Activated CD4-positive, alpha-beta T cell treated with anti-CD3 and anti-CD28 coated beads, Interleukin-2, amount 10 ng/mL, durations not matched to agents 7 days and 5 days (primary cell): ENCODE measurements around the gene KIF4B. TPM values are rescaled to one million over a fixed set of nuclear protein-coding genes. Genes with fewer than 3 reads are reported as not detected.
"Not testable (repeated sequence)": the region's sequence is repeated elsewhere in the genome, so short reads cannot be mapped to it uniquely, and the experiment has no call there.

ENCODE experiments used
- CTCF ChIA-PET: fragments of 350-600 bp; sonication (Branson Sonifier 250); formaldehyde crosslinking; loops from one replicate; lab custom pipeline; 2021; ENCODE audit warnings: antibody characterized with exemption; lab: Charles Lee
- POLR2A ChIA-PET: fragments of 350-600 bp; sonication (Branson Sonifier 250); formaldehyde crosslinking; loops from one replicate; lab custom pipeline; 2021; ENCODE audit warnings: antibody characterized with exemption; lab: Charles Lee
- DNase-seq: peaks from one replicate; pipeline ENCODE4 v3.0.0-alpha.2; 2020
- H3K27ac Mint-ChIP-seq: one replicate; pipeline ENCODE4 v1.8.0; 2021; ENCODE audit warnings: mild to moderate bottlenecking, moderate library complexity, mixed read lengths
- H3K27me3 Mint-ChIP-seq: one replicate; pipeline ENCODE4 v1.8.0; 2021; ENCODE audit warnings: mixed read lengths
- H3K36me3 Mint-ChIP-seq: one replicate; pipeline ENCODE4 v1.8.0; 2021; ENCODE audit warnings: low read depth, mixed read lengths
- H3K4me1 Mint-ChIP-seq: one replicate; pipeline ENCODE4 v1.8.0; 2021; ENCODE audit warnings: mixed read lengths
- H3K4me3 Mint-ChIP-seq: one replicate; pipeline ENCODE4 v1.8.0; 2021; ENCODE audit warnings: mild to moderate bottlenecking, moderate library complexity, mixed read lengths
- H3K9me3 Mint-ChIP-seq: one replicate; pipeline ENCODE4 v1.8.0; 2021; ENCODE audit warnings: mixed read lengths
- total RNA-seq, 2 experiments: library from RNA; stranded (reverse); gene quantifications; one replicate each; pipeline ENCODE4 v1.2.3, GENCODE V29; 2021

Gene KIF4B
- not detected for total RNA-seq

- Mint-ChIP-seq H3K27ac (no peak within 1 kb of the TSS), H3K4me1 (no peaks in the 10 kb centered on the region), H3K27me3 (peaks cover 8% of the 10 kb centered on the region), H3K9me3 (no peaks in the 10 kb centered on the region), H3K4me3 (no peak within 1 kb of the TSS), H3K36me3 (no peaks in the 10 kb centered on the region)
- ChIA-PET POLR2A (no interaction called here), CTCF (no interaction called here)
- DNase-seq, result no peak
These were observed at the start of gene KIF4B for GRCh38 chr5:155013526-155013925. KIF4B (plus strand) TSS chr5:155013755; CDS start chr5:155013860, 105 bp downstream.

- Mint-ChIP-seq H3K27ac (no peak overlapping the region), H3K4me1 (peaks cover 3% of the 10 kb centered on the region), H3K9me3 (no peaks in the 10 kb centered on the region), H3K4me3 (no peak overlapping the region), H3K36me3 (peaks cover 13% of the 10 kb centered on the region), H3K27me3 (no peaks in the 10 kb centered on the region)
- ChIA-PET POLR2A (no interaction called here), CTCF (interaction anchor here (0.6 kb wide), 1 partner anchor 13 kb away, joined by 3 read pairs; no protein-coding TSS in a partner anchor)
- DNase-seq, result no peak
These were observed 47.3 kb upstream of the KIF4B start for GRCh38 chr5:154966081-154966841.

- H3K4me1 Mint-ChIP-seq, result peaks cover 3% of the 10 kb centered on the region
- POLR2A ChIA-PET, result no interaction called here
- DNase-seq, result no peak
- H3K27ac Mint-ChIP-seq, result no peak overlapping the region
- no peak overlapping the region for H3K4me3 Mint-ChIP-seq
- no peaks in the 10 kb centered on the region for H3K9me3 Mint-ChIP-seq
- CTCF ChIA-PET, result no interaction called here
- H3K36me3 Mint-ChIP-seq, result peaks cover 13% of the 10 kb centered on the region
- no peaks in the 10 kb centered on the region for H3K27me3 Mint-ChIP-seq
These were observed 46.7 kb upstream of the KIF4B start for GRCh38 chr5:154966874-154967273.

- ChIA-PET POLR2A (interaction anchor here (0.8 kb wide), 1 partner anchor 53 kb away, joined by 4 read pairs; no protein-coding TSS in a partner anchor), CTCF (no interaction called here)
- H3K4me3 Mint-ChIP-seq, result no peak overlapping the region
- H3K9me3 Mint-ChIP-seq, result no peaks in the 10 kb centered on the region
- no peaks in the 10 kb centered on the region for H3K27me3 Mint-ChIP-seq
- peaks cover 13% of the 10 kb centered on the region for H3K36me3 Mint-ChIP-seq
- H3K4me1 Mint-ChIP-seq, result peaks cover 3% of the 10 kb centered on the region
- H3K27ac Mint-ChIP-seq, result no peak overlapping the region
- DNase-seq, result no peak
These were observed 46.0 kb upstream of the KIF4B start for GRCh38 chr5:154967421-154968024.

- no peak overlapping the region for H3K4me3 Mint-ChIP-seq
- no peaks in the 10 kb centered on the region for H3K27me3 Mint-ChIP-seq
- no peaks in the 10 kb centered on the region for H3K9me3 Mint-ChIP-seq
- CTCF ChIA-PET, result no interaction called here
- POLR2A ChIA-PET, result no interaction called here
- H3K4me1 Mint-ChIP-seq, result peaks cover 3% of the 10 kb centered on the region
- no peak for DNase-seq
- no peak overlapping the region for H3K27ac Mint-ChIP-seq
- H3K36me3 Mint-ChIP-seq, result peaks cover 9% of the 10 kb centered on the region
These were observed 44.6 kb upstream of the KIF4B start for GRCh38 chr5:154968953-154969352.

- H3K27ac Mint-ChIP-seq, result peak overlapping the region; percentile 20
- CTCF ChIA-PET, result no interaction called here
- H3K27me3 Mint-ChIP-seq, result no peaks in the 10 kb centered on the region
- peaks cover 14% of the 10 kb centered on the region for H3K36me3 Mint-ChIP-seq
- peaks cover 3% of the 10 kb centered on the region for H3K4me1 Mint-ChIP-seq
- H3K4me3 Mint-ChIP-seq, result no peak overlapping the region
- DNase-seq, result no peak
- POLR2A ChIA-PET, result no interaction called here
- H3K9me3 Mint-ChIP-seq, result peaks cover 4% of the 10 kb centered on the region
These were observed 42.8 kb upstream of the KIF4B start for GRCh38 chr5:154970759-154971158.

GRCh38 chr5:154971501-154971900, 42.1 kb upstream of the KIF4B start:
- ChIA-PET CTCF (interaction anchor here (1.0 to 1.5 kb wide), 2 partner anchors 13 to 29 kb away, joined by 3 to 4 read pairs; no protein-coding TSS in a partner anchor), POLR2A (no interaction called here)
- Mint-ChIP-seq H3K36me3 (peaks cover 15% of the 10 kb centered on the region), H3K27ac (no peak overlapping the region), H3K27me3 (no peaks in the 10 kb centered on the region), H3K9me3 (peaks cover 5% of the 10 kb centered on the region), H3K4me3 (no peak overlapping the region), H3K4me1 (no peaks in the 10 kb centered on the region)
- no peak for DNase-seq

- H3K4me1 Mint-ChIP-seq, result peaks cover 2% of the 10 kb centered on the region
- POLR2A ChIA-PET, result no interaction called here
- CTCF ChIA-PET, result interaction anchor here (0.6 to 1.8 kb wide), 7 partner anchors 11 to 707 kb away, joined by 3 to 15 read pairs (median 3); no protein-coding TSS in a partner anchor
- H3K27me3 Mint-ChIP-seq, result no peaks in the 10 kb centered on the region
- peaks cover 5% of the 10 kb centered on the region for H3K9me3 Mint-ChIP-seq
- no peak overlapping the region for H3K4me3 Mint-ChIP-seq
- peaks cover 11% of the 10 kb centered on the region for H3K36me3 Mint-ChIP-seq
- no peak overlapping the region for H3K27ac Mint-ChIP-seq
- DNase-seq, result peak; percentile 13
These were observed 41.0 kb upstream of the KIF4B start for GRCh38 chr5:154972476-154973080.

GRCh38 chr5:154976082-154976481, 37.5 kb upstream of the KIF4B start:
- H3K9me3 Mint-ChIP-seq, H3K27me3 Mint-ChIP-seq, H3K36me3 Mint-ChIP-seq, H3K27ac Mint-ChIP-seq, H3K4me3 Mint-ChIP-seq, DNase-seq, CTCF ChIA-PET, POLR2A ChIA-PET, H3K4me1 Mint-ChIP-seq: not testable (repeated sequence)

- Mint-ChIP-seq H3K27ac (no peak overlapping the region), H3K36me3 (peaks cover 9% of the 10 kb centered on the region), H3K27me3 (no peaks in the 10 kb centered on the region), H3K4me3 (no peak overlapping the region), H3K4me1 (peaks cover 2% of the 10 kb centered on the region), H3K9me3 (peaks cover 5% of the 10 kb centered on the region)
- DNase-seq, result no peak
- ChIA-PET POLR2A (no interaction called here), CTCF (no interaction called here)
These were observed 36.1 kb upstream of the KIF4B start for GRCh38 chr5:154977409-154977808.

- POLR2A ChIA-PET, H3K4me1 Mint-ChIP-seq, H3K27ac Mint-ChIP-seq, H3K36me3 Mint-ChIP-seq, H3K27me3 Mint-ChIP-seq, H3K9me3 Mint-ChIP-seq, H3K4me3 Mint-ChIP-seq, DNase-seq, CTCF ChIA-PET: not testable (repeated sequence)
These were observed 35.3 kb upstream of the KIF4B start for GRCh38 chr5:154978294-154978693.

GRCh38 chr5:154984946-154985516, 28.5 kb upstream of the KIF4B start:
- no peak for DNase-seq

GRCh38 chr5:154986151-154986550, 27.4 kb upstream of the KIF4B start:
- Mint-ChIP-seq H3K4me3 (no peak overlapping the region), H3K27ac (no peak overlapping the region)
- CTCF ChIA-PET, result no interaction called here

More at GRCh38 chr5:154984946-154985516, 28.5 kb upstream of the KIF4B start:
- Mint-ChIP-seq H3K4me1 (no peaks in the 10 kb centered on the region), H3K36me3 (no peaks in the 10 kb centered on the region), H3K27ac (no peak overlapping the region), H3K4me3 (no peak overlapping the region), H3K9me3 (no peaks in the 10 kb centered on the region), H3K27me3 (peaks cover 22% of the 10 kb centered on the region)
- CTCF ChIA-PET, result interaction anchor here (1.3 to 1.4 kb wide), 3 partner anchors 11 to 13 kb away, joined by 4 to 5 read pairs (median 4); no protein-coding TSS in a partner anchor
- POLR2A ChIA-PET, result no interaction called here

More at GRCh38 chr5:154986151-154986550, 27.4 kb upstream of the KIF4B start:
- no peak for DNase-seq
- Mint-ChIP-seq H3K27me3 (peaks cover 22% of the 10 kb centered on the region), H3K36me3 (no peaks in the 10 kb centered on the region), H3K4me1 (no peaks in the 10 kb centered on the region), H3K9me3 (no peaks in the 10 kb centered on the region)
- POLR2A ChIA-PET, result no interaction called here
